Epidermal melanocyte (primary cell): ENCODE results near the gene PRKACB.
A peak's percentile ranks its signal among the peaks of the same experiment; 100 is the strongest.
"Not testable (repeated sequence)": the region's sequence is repeated elsewhere in the genome, so short reads cannot be mapped to it uniquely, and the experiment has no call there.

Source experiments
- DNase-seq: peaks from one replicate; pipeline ENCODE4 v3.0.0; 2011; ENCODE audit warnings: low spot score; ENCODE audit not compliant: insufficient read length

The PRKACB gene

GRCh38 chr1:84217239-84217638 is 73.2 kb downstream of the PRKACB start:
- no peak for DNase-seq

GRCh38 chr1:84223751-84224432 is 79.8 kb downstream of the PRKACB start:
- DNase-seq = no peak

GRCh38 chr1:84224905-84225304 is 80.8 kb downstream of the PRKACB start:
- DNase-seq = no peak

DNA sequence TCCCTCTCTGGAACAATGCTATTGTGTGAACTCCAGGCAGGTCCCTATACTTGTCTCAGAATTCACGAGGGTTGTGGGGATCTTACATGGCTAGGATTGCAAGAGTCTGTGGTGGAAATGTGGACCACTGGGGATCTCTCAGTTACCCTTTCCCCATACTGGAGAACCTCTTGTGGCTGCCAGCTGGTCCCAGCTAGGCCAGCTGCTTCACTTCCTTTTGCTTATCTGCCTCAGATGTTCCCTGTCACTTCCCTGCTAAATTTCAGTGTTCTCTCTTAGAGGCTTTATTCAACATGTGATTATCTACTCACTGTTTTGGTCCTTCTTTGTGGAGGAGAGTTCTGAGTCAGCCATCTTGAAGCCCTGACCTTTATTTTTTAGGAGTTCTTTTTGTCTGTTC is 81.6 kb downstream of the PRKACB start:
- DNase-seq = no peak

DNA sequence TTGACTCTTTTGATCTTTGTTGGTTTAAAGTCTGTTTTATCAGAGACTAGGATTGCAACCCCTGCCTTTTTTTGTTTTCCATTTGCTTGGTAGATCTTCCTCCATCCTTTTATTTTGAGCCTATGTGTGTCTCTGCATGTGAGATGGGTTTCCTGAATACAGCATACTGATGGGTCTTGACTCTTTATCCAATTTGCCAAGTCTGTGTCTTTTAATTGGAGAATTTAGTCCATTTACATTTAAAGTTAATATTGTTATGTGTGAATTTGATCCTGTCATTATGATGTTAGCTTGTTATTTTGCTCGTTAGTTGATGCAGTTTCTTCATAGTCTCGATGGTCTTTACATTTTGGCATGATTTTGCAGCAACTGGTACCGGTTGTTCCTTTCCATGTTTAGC is 88.6 kb downstream of the PRKACB start:
- DNase-seq = not testable (repeated sequence)

DNA sequence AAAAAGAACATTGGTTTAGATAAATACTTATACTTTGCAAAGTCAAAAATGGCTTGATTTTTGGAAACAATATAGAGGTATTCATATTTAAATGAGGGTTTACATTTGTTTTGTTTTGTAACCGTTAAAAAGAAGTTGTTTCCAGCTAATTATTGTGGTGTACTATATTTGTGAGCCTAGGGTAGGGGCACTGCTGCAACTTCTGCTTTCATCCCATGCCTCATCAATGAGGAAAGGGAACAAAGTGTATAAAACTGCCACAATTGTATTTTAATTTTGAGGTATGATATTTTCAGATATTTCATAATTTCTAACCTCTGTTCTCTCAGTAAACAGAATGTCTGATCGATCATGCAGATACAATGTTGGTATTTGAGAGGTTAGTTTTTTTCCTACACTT is 92.2 kb downstream of the PRKACB start:
- DNase-seq = no peak

- no peak for DNase-seq
Measured at GRCh38 chr1:84242641-84243040, 98.6 kb downstream of the PRKACB start.

DNA sequence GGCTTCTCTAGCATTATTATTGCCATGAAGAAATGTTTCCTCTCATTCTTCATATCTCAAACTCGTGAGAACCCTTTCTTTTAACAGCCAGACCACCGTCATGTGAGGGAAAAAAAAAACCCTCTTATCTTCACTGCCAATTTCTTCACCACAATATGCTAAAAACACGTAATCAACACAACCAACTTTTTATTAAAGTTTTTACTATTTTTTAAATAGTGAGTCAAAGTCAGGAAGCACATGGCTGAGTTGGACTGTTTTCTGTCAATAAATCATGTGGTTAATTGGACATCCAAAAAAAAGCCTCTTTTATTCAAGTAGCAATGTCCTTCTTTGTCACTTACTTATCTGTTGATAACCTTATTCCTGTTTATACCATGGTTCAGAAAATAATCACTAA is 101.5 kb downstream of the PRKACB start:
- peak; percentile 25 for DNase-seq

GRCh38 chr1:84246213-84246612 is 102.1 kb downstream of the PRKACB start:
- DNase-seq = no peak

DNA sequence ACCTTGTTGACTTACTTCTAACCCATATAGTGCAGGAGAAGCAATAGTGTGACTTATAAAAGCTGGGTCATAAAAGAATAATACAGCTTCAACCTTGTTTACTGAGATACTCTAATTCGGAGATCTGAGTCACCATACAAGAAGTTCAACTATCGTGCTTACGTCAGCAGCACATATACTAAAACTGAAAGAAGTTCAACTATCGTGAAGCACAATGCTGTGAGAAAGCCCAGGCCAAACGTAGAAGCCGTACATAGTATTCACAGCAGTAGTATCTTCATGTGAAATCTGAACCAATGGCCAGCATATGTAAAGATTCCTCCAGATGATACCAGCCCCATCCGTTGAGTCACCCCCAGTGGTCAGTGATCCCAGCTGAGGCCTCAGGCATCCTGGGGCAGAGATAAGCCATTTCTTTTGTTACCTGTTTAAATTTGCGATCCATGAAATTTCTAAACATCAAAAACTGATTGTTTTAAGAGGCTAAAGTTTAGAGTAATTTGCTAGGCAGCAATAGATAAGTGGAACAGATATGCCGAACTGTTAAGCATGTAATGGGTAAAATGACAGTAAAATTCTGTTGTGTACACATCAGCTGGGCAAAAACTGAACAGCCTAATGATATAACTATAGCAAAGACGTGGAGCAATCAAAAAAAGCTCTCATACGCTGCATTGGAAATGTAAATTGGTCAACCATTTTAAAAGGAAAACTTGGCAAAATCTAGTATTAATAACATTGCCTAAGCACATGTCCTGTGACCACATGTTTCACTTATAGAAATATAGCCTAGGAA is 103.6 kb downstream of the PRKACB start:
- DNase-seq = no peak

GRCh38 chr1:84250668-84251067 is 106.6 kb downstream of the PRKACB start:
- DNase-seq = no peak

GRCh38 chr1:84253036-84253435 is 109.0 kb downstream of the PRKACB start:
- no peak for DNase-seq

- peak; percentile 36 for DNase-seq
Measured at GRCh38 chr1:84253891-84254290, 109.8 kb downstream of the PRKACB start.

- DNase-seq = no peak
Measured at GRCh38 chr1:84254703-84255238, 110.7 kb downstream of the PRKACB start.

- no peak for DNase-seq
Measured at GRCh38 chr1:84255582-84255981, 111.5 kb downstream of the PRKACB start.

DNA sequence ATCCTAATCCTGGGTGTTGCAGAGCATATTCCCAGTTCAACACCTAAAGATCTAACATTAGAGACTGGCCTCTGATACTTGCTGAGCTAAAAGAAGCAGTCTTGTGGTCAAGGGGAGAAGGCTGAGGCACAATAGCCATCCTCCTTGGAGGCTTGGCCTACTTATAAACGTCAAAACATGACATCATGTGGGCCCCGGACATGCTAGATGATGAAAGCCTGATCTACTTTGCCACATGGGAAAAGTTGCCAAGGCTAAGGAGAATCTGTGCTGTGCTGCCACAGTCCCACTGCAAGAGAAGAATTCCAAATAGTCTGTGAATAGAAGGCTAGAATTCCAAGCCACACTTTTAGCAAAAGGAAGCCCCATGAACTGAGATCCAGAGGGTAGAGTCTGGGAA is 113.5 kb downstream of the PRKACB start:
- DNase-seq = no peak

DNA sequence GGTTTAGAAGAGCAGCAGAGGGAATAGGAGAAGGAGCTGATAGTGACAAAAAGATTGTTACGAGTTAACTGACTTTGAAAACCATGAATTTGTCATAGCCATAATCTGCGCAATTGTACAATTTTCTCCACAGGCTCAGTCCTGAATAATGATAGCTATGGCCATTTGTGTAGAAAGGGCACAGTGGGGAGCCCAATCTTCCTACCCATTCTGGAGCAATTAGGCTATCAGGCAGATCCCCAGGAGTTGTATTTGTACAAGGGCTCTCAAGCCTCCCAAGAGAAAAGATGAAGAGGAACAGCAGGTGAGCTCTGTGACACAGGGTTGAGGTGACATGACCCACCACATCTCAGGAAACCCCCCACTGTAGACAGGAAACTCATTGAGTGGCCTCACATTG is 115.3 kb downstream of the PRKACB start:
- no peak for DNase-seq

DNA sequence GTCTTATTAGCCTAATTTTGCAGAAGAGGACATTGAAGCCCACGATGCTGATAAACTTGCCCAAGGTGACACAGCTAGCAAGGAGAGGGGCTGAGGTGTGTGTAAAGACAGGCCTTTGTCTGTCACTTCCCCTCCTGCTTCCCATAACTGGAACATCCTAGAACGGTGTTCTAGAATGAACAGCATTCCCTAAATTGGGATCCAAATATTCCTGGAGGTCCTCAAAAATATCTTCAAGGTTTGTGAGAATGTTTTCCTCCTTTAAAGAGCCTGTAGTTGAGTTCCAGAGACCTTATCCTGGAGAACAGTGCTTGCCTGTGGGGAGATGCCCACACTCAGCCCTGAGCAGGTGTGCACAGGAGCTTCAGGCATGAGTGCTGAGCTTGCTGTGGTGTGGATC is 115.9 kb downstream of the PRKACB start:
- DNase-seq = no peak

- DNase-seq = no peak
Measured at GRCh38 chr1:84260852-84261518, 116.9 kb downstream of the PRKACB start.

- no peak for DNase-seq
Measured at GRCh38 chr1:84264961-84265360, 120.9 kb downstream of the PRKACB start.

DNA sequence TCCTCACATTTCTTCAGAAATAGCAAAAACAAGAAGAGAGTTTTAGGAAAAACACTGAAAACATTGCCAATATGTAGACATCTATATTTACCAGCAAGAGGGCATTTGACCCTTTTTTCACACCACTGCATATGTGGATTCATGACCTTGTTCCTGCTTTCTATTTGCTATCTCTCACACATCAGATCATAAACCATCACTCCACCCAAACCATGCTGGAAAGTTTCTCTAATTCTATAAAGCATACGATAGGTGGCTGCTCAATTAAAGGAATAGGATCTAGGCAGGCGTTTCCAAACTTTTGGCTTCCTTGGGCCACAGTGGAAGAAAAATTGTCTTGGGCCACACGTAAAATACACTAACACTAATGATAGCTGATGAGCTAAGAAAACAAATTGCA is 121.8 kb downstream of the PRKACB start:
- no peak for DNase-seq

DNA sequence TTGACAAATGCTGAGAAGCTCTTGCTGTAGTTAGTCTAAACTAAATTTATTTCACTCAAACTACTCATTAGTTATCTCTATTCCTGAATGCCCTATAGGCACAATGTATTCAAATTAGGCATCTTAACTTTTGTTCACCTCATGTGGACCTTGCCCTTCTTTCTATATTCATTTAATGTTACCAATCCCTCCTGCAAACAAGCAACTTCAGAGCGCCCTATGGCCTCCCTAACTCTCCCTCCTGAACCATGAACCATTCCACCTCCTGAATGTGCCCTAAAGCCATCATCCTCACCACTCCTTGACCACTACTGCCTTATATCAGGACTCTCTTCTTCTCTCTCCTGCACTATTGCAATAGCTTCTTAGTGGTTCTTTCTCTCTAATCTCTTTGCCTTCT is 122.7 kb downstream of the PRKACB start:
- no peak for DNase-seq
